GM12865 (cell line): ENCODE results near the gene ETV6.

Source experiments
- DNase-seq: peaks from one replicate; pipeline ENCODE4 v3.0.0; 2010; ENCODE audit warnings: low read depth
- H3K4me3 ChIP-seq: 2 replicates; pipeline ENCODE4 v1.5.1; 2011; ENCODE audit warnings: mild to moderate bottlenecking, low read depth, low read length, control low read depth
- CTCF ChIP-seq: IDR thresholded peaks from 2 replicates; pipeline ENCODE4 v1.5.1; 2011; ENCODE audit warnings: low read length, control low read depth, low read depth, inconsistent platforms; ENCODE audit not compliant: insufficient read depth; ENCODE audit errors: missing control alignments

Gene ETV6

GRCh38 chr12:11705010-11705409 is 55.5 kb downstream of the ETV6 start:
- DNase-seq: no peak
- no peak overlapping the region for H3K4me3 ChIP-seq
- TF ChIP-seq CTCF: no peak

GRCh38 chr12:11706509-11707379 is 57.3 kb downstream of the ETV6 start:
- TF ChIP-seq CTCF: no peak
- no peak overlapping the region for H3K4me3 ChIP-seq
- no peak for DNase-seq

GRCh38 chr12:11707535-11707934 is 58.1 kb downstream of the ETV6 start:
- H3K4me3 ChIP-seq: no peak overlapping the region
- no peak for TF ChIP-seq CTCF
- no peak for DNase-seq

- no peak for DNase-seq
- H3K4me3 ChIP-seq: no peak overlapping the region
- no peak for TF ChIP-seq CTCF
Observed at GRCh38 chr12:11709513-11709912, 60.0 kb downstream of the ETV6 start.

GRCh38 chr12:11710431-11710830 is 61.0 kb downstream of the ETV6 start:
- H3K4me3 ChIP-seq: no peak overlapping the region
- DNase-seq: no peak
- TF ChIP-seq CTCF: no peak

- no peak for TF ChIP-seq CTCF
- no peak for DNase-seq
- H3K4me3 ChIP-seq: no peak overlapping the region
Observed at GRCh38 chr12:11710906-11711305, 61.4 kb downstream of the ETV6 start.
